Hippocampal formation (tissue), 2 donors: Measurements from ENCODE around the gene TSPAN33.

Experiments used
- DNase-seq, 2 donors: peaks; one replicate each; lab custom pipeline; 2025; lab: John Stamatoyannopoulos, UW

The TSPAN33 gene

DNA sequence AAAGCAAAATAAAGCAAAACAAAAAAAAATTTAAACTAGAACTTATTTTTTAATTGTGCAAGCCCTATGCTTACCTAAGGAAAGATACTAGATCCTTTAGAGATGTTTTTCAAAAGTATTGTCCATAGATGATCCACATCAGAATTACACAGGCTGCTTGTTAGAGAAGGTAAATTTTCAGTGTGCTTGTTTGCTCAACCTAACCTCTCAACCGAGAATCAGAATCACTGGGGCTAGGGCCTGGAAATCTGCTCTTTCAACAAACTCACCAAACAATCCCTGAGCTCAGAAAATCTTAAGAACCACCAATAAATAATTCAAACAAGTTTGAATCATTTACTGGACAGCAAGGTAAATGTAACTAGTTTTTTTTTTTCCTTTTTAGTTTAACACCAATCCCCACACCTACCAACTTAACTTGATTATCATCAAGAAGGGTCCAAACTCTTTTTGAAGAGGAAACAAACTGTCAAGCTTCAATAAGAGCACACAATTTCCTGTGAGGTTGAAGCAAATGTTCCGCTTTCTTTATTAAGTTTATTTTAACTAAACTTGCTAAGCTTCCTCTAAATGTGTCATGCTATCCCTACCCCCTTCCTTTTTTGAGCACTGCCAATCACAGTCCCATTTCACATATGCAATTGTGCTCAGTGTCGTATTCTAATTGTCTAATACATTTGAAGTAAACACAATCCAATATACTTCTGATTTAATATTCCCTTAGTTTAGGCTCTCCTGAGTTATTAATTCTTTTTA, 7.4 kb upstream of the TSPAN33 start:
- peak in 1 of 2 donors; percentile 24 for DNase-seq

DNA sequence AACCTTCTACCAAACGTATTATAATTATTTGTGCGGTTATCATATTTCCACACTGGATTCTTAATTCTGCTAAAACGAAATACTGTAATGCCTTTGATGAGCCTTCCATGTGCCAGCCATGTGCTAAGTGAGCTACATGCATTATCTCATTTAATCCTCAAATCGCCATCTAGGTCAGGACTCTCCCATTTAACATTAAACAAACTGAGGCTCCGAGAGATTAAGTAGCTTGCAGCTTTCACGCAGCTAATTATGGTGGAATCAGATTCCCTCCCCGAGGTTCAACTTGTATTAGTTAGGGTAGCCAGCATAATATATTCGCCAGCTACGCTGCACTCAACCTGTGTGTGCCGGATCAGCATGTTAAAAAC, 798 bp upstream of the TSPAN33 start:
- DNase-seq: no peak

DNA sequence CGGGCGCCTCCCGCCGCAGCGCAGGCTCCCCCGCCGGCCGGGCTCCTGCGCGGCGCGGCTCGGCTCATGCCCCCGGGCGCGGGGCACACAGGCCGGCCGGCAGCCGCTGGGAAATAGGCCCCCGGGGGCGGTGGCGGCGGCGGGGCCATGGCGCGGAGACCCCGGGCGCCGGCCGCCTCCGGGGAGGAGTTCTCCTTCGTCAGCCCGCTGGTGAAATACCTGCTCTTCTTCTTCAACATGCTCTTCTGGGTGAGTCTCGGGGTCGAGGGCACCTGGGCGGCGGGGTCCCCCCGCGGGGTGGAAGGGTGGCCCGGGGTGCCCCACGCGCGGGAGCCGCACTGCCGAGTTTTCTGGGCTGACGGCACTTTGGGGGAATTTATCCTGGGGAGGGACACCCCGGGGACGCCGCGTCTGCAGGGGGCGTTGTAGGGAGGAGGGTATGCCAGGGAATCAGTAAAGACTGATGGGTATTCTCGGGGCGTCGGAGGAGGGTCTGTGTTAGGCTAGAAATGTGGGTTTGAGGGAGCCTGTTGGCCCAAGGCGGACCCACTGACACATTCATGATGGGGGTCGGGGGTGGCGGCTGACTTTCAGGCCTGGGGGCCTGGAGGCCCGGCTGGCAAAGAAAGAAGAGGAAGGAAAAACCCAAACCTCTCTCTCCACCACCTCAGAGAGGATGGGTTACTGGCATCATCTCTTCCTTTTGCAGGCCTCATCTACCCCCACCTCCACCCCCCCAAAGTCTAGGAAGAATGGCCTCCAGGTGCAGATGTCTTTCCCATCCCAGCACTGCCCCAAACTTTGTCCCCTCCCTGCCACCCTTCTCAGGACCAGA, 544 bp downstream of the TSPAN33 start:
- DNase-seq: no peak

DNA sequence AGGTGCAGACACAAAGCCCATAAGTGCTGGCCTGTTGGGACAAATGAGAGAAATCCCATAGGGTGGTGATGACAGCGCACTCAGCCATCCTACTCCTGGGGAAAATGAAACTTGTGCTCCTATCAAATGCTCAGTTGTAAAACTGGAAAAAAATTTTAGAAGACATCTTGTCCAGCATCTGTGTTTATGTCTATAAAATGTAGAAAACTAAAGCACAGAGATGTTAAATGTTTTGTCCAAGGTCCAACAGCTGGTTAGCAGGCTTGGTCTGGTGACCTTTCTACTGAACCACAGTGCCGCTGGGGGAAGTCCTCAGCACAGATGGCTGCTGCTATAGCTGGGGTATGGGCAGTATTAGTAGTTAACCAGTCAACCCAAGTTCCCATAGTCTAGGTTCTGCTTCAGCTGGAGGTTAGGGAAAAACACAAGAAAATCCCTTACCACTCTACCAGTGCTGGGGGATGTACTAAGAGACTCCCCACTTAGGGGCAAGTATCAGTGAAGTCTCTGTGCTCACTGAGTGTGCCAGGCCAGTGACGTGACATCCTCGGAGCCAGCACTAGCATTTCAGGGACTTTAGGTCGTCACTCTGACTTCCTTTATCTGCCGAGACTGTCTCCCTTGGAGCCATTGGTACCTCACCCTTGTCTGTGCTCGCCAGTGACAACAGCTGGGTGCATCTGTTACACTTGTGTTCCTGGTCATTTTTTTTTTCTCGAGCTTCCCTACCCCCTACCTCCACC, 1.9 kb downstream of the TSPAN33 start:
- DNase-seq: no peak

DNA sequence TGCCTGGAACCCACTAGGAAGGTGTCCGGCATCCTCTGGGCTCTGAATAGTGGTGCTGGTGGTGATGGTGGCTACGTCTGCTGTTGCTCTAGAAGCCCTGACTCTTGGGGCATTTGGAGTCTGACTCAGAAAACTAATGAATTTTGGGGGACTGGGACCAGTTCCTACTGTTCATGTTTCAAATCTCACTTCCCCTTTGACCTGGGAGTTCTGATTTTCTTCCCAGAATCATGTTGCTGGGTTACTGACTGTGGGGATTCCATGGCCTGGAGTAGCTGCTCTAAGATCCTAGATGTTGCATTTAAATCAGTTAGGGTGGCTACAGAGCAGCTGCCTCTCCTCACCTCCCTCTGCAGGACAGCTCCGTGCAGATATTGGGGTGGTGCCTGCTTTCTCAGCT, 3.2 kb downstream of the TSPAN33 start:
- no peak for DNase-seq

DNA sequence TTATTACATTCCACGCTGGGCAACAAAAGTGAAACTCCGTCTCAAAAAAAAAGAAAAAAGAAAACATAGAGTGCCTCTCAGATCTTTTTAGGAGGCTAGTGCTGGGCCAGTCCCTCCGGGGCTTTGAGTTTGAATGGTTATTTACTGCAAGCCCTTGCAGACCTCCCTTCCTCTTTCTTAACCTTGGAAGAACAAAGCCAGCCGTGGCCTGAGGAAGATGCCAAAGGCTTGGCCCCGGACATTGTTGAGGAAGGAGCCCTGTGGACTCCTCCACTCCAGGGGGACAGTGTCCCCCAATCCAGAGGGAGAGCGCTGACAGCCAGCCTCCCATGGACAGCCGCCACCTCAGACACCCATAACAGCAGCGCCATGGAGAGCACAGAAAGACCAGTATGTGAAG, 5.0 kb downstream of the TSPAN33 start:
- DNase-seq: no peak

DNA sequence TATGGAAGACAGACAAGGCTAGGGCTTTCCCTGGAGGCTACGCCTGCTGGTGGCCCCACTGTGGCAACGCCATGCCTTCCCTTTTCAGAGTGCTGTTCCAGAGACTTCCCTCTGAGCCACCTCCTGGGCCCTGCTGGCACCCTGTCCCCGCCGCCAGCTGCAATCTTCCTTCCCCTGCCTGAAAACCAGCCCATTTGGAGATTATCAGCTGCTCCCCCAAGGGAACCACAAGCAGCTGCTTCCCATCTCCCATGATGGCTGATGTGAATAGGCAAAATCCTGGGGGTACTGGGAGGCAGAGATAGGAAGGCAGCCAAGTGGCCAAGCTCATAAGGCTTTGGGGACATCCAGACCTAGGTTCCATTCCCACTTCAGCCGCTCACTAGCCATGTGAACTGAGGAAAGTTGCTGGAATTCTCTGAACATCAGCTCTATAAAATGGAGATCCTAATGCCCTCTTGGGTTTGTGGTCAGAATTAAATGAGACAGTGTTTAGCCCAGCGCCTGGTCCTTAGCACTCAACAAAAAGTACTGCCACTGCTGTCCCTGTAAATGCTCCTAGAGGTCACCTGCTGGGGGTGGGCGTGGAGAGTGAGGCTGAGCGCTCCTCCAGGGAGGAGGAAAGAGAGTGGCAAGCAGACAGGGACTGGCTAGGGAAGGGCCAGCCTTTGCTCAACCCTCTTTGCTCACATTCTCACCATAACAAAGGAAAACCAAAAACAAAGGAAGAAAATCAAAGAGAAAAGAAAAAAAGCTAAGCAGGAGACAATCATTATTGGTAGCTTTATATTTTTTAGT, 5.9 kb downstream of the TSPAN33 start:
- DNase-seq: no peak

DNA sequence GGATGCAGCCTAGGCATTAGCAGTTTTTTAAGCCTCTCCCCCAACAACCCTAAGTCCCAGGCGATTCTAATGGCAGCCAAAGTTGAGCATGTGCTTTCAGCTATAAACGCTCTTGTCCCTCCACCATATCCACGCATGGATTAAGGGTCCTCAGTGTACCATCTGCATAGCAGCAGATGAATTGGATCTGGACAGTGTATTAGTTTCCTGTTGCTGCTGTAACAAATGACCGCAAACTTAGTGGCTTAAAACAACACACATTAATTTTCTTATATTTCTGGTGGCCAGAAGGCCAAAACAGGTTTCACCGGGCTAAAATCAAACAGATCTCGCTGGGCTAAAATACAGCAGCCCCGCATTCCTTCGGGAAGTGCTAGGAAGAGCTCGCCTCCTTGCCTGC, 13.1 kb downstream of the TSPAN33 start:
- DNase-seq: no peak

DNA sequence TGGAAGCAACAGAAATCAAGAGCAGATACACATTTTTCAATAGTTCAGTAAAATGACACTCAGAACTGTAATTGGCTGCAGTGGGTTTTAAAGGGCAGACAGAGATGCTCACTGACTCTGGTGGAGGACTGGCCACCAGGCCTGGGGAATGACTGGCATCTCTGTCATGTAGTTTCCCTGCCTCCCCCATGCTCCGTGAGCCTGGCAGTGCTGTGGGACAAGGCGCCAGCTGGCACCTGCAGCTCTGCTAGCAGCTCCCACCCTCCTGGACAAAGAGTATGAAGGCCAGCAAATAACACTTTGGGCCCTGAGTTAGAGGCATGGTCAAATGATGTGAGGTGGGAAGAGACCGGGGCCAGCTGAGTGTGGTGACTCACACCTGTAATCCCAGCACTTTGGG, 15.0 kb downstream of the TSPAN33 start:
- DNase-seq: no peak

DNA sequence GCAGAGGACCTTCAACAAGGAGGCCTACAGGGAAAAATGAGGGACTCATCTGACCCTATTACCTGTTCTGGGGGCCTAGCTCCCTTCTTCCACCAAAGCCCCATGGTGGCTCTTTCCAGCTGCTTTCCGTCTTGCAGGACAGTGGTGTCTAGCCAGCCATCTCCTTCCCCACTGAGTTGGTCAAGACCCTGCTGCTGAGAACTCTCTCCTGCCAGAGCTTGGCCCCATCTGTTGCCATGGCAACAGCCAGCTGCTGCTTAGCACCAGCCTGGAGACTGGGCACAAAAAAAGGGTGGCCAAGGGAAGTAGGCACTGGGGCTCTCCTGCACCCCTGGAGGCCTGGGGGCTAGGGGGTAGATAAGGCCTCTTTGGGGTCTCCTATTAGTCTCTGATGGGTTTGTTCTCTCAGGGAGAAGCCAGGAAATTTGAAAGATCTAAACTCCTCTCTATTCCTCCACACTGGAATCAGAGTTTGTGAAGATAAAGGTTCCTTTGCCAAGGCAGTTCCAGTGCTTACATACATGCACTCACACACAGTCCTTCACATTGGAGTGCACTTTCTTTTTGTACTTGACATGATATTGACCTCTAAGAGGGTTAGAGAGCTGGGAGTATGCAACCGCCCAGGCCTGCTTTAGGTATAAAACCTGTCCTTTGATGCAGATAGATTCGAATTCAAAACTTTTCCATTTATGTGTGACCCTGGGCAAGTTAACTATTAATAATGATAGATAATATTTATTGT, 15.8 kb downstream of the TSPAN33 start:
- DNase-seq: no peak

DNA sequence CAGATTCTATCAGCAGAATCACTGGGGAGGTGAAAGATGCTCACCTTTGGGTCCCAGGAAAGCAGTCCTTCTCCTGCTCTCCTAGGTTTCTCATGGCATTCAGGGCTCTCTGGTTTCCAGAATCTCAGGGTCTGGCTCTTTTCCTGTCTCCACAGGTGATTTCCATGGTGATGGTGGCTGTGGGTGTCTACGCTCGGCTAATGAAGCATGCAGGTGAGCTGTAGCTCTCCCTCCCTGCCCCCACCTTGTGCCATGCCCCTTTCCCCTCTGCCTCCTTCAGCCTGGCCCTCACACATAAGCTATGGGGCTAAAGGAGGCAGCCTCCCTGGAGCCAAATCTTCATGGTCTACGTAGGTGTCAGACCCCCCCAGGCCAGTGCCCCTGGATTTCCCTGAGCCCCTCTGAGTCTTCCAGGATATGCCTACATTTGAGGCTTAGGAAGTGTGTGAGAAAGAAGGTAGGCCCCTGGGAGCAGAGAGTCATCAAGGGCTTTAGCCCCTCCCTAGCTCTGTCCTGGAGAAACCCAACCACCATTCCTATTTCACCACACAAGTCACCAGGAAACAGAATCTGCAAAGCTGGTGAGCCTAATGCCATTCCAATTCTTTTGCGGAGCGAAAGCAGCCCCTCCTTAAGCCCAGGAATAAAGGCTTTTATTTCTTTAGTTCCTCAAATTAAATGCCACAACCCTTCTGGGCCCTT, 17.2 kb downstream of the TSPAN33 start:
- no peak for DNase-seq

DNA sequence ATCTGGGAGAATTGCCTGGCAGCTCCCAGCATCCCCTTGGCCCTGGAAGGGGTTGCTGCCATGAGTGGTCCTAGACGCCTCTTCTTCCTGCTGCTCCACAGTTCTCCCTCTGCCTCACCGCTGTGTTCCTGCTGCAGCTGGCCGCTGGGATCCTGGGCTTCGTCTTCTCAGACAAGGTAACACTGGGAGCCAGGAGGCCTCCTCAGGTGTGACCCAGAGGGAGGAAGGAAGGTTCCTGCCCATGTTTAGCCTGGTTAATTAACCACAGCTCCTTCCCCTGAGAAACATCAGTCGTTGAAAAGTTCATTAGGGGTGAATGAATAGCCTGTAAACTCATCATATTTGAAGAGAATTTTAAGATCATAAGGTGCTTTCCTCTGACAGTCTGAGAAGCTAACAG, 18.2 kb downstream of the TSPAN33 start:
- no peak for DNase-seq

DNA sequence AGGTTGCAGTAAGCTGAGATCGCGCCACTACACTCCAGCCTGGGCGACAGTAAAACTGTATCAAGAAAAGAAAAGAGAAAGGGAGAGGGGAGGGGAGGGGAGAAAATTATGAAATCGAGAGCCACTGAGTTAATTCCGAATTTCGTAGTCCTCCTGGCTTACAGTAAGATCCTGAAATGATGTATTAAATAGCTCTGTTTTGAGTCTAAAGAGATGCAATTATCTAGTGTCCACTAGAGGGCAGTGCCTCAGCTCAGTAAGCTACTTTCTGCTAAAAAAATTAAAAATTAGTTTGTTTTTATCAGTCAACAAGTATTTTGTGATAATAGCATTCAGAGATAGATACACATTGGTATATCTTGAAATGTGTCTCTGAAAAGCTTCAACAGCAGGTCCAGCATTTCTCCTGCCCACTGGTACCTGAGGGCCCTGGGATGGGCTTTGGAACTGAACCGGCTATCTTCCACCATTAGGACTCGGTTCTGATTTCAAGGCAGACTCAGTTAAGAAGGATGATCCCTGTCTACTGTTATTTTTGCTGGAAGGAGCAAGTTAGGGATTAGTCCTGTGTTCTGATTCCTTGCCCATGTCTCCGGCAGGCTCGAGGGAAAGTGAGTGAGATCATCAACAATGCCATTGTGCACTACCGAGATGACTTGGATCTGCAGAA, 19.5 kb downstream of the TSPAN33 start:
- peak in 1 of 2 donors; percentile 15 for DNase-seq

DNA sequence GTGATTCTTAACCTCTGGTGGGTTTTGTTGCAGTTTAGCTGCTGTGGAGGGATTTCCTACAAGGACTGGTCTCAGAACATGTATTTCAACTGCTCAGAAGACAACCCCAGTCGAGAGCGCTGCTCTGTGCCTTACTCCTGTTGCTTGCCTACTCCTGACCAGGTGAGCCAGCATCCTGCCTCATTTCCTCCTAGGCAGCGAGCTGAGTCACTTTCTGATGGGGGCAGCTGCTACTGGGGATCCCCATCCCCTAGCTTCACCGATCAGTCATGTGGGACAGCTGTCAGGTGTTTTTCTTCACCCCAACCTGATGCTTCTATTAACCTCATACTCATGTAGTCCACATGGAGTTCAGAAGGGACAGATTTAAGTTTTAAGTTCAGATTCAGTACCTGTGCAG, 22.2 kb downstream of the TSPAN33 start:
- DNase-seq: no peak

DNA sequence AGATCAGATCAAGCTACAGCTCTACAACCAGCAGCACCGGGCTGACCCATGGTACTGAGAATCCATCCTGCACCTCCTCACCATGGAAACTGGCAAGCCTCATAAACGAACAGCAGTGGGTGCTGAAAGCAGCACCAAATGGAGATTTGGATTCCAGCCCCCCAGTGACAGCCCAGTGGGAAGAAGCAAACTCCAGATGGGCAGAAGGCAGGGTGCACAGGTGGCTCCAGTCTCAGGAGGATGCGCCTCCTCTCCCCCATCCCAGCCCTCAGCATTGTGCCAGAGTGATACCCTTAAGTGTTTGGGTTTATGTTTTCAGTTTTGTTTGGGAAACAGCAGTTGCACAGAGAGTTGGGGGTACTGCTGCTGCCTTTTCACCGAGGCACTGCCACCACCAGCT, 23.3 kb downstream of the TSPAN33 start:
- no peak for DNase-seq

DNA sequence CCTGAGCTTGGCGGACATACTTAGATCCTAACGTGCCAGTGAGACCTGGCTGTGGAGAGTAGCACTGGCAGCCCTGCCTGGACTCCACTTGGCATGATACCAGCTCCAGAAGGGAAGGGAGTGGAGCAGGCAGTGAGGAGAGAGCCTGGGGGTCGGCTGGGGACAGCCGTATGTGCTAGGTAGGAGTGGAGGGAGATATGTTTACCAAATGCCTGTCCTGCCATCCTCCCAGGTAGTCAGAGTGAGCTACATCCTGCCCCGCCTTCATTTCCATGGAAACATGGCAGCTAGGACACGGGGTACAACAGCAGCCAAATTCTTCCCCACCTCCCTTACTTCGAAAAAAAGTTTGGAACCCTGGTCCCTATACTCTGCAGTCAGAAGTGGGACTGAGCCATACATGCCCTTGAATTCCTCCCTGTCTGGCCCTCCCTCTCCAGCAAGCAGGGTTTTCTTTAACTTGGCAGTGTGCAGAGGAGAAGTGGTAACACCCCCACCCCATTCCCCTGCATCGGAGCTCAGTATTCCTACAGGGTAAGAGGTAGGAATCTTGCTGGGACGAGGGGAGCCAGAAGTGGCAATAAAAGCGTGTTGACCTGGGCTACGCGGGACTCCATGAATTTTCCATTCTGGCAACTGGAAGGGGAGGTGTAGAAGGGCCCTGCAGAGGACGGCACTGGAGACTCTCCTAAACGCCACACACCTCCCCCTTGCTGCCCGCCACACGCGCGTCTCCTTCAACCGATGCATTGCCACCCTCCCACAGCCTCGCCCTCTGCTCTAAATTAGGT, 23.9 kb downstream of the TSPAN33 start:
- no peak for DNase-seq

DNA sequence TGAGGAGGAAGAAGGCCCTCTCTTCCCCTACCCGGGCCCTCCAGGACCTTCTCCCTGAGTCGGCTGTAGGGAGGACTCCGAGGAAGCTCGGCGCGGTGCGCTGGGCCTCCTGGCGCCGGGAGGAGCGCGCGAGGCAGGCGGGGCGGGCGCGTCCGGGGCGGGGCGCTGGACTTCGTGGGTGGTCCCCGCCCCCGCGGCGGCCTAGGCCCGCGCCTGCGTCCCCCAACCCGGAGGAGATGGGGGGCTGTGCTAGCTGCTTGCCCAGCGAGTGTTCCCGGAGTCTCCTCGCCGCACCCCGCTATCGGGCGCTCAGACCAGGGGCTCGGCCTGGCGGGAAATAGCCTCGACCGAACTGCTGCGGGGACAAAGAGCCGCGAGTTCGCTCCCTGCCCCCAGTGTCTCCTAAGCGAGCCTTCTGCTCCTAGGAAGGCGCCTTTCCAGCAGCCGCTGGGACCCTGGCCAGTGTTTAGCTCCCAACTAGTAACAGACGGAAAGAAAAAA, 24.7 kb downstream of the TSPAN33 start:
- DNase-seq: peak in 1 of 2 donors; percentile 17

DNA sequence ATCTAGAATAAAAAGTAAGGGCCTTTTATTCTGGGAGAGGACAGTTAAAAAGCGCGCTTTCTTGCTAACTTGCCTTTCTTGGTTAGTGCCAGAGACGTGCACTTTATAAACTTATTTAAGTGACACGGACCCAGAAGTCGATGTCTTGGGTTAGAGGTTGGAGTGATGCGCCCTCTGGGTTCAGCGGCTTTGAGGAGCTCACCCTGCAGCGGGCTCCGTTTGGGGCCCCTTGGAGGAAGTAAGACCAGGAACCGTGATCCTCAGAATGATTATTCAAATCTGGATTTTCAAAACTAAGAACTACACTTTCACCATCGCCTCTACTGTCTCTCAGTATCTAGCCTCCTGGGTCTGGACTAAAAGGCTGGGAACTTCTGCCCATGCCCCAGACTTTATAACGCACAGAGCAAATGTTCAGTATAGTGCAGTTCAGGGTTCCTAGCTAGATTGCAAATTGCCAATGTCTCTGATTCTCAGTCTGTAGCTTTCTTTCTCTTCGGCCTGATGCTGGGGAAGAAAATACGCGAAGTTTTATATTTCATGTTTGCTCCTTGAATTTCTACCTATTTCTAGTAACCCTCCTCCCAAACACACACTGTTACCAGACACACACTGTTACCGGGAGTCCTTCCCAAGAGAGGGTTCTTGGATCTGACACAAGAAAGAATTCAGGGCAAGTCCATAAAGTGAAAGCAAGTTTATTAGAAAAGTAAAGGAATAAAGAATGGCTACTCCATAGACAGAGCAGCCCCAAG, 25.4 kb downstream of the TSPAN33 start:
- DNase-seq: no peak
